Measurements from ENCODE around the gene RNF34. TPM values are rescaled to one million over a fixed set of nuclear protein-coding genes. Genes with fewer than 3 reads are reported as not detected.

Gene RNF34
- total and polyA plus RNA-seq, 2 of the 8 experiments (the other 6 are each of a cell fraction or from before 2014, with no cell fraction given), result 37.9 to 57.6 TPM

DNA sequence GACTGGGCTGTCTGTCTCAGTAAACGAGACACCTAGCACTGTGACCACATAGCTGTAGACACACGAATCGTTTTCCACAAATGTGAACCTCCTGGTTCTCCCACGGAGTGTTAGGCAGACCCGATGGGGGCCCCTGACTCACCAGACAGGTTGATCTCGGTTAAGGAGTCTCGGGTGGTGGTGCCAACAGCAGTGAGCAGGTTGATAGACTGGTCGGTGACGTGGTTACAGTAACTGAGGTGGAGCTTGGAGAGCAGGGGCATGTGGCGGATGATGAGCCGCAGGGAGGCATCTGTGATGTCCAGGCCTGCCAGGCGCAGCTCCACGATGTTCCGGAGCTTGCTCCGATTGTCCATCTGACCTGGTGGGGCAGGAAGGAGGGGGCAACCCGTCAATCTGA lies 39.8 kb downstream of the RNF34 start (continued):
- TF ChIP-seq EP300 (IDR thresholded peaks at IDR 0.05; ENCODE audit: borderline replicate concordance in 1 of 2, low read depth in 2 of 2, low read length in 2 of 2) (no peak), POLR2A (IDR thresholded peaks at IDR 0.05; ENCODE audit: control extremely low read depth in 1 of 2, low read depth in 2 of 2, low read length in 2 of 2) (no peak)
- TF ChIP-seq, protein P1, sequence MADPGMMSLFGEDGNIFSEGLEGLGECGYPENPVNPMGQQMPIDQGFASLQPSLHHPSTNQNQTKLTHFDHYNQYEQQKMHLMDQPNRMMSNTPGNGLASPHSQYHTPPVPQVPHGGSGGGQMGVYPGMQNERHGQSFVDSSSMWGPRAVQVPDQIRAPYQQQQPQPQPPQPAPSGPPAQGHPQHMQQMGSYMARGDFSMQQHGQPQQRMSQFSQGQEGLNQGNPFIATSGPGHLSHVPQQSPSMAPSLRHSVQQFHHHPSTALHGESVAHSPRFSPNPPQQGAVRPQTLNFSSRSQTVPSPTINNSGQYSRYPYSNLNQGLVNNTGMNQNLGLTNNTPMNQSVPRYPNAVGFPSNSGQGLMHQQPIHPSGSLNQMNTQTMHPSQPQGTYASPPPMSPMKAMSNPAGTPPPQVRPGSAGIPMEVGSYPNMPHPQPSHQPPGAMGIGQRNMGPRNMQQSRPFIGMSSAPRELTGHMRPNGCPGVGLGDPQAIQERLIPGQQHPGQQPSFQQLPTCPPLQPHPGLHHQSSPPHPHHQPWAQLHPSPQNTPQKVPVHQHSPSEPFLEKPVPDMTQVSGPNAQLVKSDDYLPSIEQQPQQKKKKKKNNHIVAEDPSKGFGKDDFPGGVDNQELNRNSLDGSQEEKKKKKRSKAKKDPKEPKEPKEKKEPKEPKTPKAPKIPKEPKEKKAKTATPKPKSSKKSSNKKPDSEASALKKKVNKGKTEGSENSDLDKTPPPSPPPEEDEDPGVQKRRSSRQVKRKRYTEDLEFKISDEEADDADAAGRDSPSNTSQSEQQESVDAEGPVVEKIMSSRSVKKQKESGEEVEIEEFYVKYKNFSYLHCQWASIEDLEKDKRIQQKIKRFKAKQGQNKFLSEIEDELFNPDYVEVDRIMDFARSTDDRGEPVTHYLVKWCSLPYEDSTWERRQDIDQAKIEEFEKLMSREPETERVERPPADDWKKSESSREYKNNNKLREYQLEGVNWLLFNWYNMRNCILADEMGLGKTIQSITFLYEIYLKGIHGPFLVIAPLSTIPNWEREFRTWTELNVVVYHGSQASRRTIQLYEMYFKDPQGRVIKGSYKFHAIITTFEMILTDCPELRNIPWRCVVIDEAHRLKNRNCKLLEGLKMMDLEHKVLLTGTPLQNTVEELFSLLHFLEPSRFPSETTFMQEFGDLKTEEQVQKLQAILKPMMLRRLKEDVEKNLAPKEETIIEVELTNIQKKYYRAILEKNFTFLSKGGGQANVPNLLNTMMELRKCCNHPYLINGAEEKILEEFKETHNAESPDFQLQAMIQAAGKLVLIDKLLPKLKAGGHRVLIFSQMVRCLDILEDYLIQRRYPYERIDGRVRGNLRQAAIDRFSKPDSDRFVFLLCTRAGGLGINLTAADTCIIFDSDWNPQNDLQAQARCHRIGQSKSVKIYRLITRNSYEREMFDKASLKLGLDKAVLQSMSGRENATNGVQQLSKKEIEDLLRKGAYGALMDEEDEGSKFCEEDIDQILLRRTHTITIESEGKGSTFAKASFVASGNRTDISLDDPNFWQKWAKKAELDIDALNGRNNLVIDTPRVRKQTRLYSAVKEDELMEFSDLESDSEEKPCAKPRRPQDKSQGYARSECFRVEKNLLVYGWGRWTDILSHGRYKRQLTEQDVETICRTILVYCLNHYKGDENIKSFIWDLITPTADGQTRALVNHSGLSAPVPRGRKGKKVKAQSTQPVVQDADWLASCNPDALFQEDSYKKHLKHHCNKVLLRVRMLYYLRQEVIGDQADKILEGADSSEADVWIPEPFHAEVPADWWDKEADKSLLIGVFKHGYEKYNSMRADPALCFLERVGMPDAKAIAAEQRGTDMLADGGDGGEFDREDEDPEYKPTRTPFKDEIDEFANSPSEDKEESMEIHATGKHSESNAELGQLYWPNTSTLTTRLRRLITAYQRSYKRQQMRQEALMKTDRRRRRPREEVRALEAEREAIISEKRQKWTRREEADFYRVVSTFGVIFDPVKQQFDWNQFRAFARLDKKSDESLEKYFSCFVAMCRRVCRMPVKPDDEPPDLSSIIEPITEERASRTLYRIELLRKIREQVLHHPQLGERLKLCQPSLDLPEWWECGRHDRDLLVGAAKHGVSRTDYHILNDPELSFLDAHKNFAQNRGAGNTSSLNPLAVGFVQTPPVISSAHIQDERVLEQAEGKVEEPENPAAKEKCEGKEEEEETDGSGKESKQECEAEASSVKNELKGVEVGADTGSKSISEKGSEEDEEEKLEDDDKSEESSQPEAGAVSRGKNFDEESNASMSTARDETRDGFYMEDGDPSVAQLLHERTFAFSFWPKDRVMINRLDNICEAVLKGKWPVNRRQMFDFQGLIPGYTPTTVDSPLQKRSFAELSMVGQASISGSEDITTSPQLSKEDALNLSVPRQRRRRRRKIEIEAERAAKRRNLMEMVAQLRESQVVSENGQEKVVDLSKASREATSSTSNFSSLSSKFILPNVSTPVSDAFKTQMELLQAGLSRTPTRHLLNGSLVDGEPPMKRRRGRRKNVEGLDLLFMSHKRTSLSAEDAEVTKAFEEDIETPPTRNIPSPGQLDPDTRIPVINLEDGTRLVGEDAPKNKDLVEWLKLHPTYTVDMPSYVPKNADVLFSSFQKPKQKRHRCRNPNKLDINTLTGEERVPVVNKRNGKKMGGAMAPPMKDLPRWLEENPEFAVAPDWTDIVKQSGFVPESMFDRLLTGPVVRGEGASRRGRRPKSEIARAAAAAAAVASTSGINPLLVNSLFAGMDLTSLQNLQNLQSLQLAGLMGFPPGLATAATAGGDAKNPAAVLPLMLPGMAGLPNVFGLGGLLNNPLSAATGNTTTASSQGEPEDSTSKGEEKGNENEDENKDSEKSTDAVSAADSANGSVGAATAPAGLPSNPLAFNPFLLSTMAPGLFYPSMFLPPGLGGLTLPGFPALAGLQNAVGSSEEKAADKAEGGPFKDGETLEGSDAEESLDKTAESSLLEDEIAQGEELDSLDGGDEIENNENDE (IDR thresholded peaks at IDR 0.05; ENCODE audit: insufficient replicate concordance, low read length), result no peak
